ENCODE measurements around the gene NDUFAB1.
"Not testable (repeated sequence)": the region's sequence is repeated elsewhere in the genome, so short reads cannot be mapped to it uniquely, and the experiment has no call there.

Gene NDUFAB1

DNA sequence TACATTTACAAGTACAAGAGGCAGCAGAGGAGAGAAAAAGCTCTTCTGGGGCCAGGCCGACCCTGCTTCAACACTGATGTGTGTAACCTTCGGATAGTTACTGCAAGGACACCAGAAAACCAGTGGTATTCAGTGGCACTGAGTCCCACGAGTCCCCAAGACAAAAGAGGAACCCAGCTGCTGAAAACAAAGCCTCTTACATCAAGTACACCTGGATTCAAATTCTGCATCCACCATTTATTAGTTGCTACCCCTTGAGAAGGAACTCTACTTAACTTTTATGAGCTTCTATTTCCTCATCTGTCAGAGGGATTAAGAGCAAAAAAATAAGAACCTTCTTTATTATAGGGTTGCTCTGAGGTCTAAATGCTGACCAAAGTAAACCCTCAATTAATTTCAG lies 41.6 kb downstream of the NDUFAB1 start:
- no peak for ATAC-seq
- TF ChIP-seq ESRRG (CRISPR knock-in tag; IDR thresholded peaks at IDR 0.05) (no peak), CSDC2 (CRISPR knock-in tag; IDR thresholded peaks at IDR 0.05) (no peak), ZC3H10 (CRISPR knock-in tag; IDR thresholded peaks at IDR 0.05) (no peak), ZFP30 (CRISPR knock-in tag; IDR thresholded peaks at IDR 0.05) (no peak), TOX (CRISPR knock-in tag; IDR thresholded peaks at IDR 0.05; ENCODE audit: borderline replicate concordance) (no peak)
- TF ChIP-seq, protein P1, sequence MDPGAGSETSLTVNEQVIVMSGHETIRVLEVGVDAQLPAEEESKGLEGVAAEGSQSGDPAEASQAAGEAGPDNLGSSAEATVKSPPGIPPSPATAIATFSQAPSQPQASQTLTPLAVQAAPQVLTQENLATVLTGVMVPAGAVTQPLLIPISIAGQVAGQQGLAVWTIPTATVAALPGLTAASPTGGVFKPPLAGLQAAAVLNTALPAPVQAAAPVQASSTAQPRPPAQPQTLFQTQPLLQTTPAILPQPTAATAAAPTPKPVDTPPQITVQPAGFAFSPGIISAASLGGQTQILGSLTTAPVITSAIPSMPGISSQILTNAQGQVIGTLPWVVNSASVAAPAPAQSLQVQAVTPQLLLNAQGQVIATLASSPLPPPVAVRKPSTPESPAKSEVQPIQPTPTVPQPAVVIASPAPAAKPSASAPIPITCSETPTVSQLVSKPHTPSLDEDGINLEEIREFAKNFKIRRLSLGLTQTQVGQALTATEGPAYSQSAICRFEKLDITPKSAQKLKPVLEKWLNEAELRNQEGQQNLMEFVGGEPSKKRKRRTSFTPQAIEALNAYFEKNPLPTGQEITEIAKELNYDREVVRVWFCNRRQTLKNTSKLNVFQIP (CRISPR knock-in tag; IDR thresholded peaks at IDR 0.05; ENCODE audit: borderline replicate concordance, low read depth), result no peak
- TF ChIP-seq, protein P2, sequence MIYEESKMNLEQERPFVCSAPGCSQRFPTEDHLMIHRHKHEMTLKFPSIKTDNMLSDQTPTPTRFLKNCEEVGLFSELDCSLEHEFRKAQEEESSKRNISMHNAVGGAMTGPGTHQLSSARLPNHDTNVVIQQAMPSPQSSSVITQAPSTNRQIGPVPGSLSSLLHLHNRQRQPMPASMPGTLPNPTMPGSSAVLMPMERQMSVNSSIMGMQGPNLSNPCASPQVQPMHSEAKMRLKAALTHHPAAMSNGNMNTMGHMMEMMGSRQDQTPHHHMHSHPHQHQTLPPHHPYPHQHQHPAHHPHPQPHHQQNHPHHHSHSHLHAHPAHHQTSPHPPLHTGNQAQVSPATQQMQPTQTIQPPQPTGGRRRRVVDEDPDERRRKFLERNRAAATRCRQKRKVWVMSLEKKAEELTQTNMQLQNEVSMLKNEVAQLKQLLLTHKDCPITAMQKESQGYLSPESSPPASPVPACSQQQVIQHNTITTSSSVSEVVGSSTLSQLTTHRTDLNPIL (CRISPR knock-in tag; IDR thresholded peaks at IDR 0.05; ENCODE audit: low read depth), result no peak
- TF ChIP-seq, protein P3, sequence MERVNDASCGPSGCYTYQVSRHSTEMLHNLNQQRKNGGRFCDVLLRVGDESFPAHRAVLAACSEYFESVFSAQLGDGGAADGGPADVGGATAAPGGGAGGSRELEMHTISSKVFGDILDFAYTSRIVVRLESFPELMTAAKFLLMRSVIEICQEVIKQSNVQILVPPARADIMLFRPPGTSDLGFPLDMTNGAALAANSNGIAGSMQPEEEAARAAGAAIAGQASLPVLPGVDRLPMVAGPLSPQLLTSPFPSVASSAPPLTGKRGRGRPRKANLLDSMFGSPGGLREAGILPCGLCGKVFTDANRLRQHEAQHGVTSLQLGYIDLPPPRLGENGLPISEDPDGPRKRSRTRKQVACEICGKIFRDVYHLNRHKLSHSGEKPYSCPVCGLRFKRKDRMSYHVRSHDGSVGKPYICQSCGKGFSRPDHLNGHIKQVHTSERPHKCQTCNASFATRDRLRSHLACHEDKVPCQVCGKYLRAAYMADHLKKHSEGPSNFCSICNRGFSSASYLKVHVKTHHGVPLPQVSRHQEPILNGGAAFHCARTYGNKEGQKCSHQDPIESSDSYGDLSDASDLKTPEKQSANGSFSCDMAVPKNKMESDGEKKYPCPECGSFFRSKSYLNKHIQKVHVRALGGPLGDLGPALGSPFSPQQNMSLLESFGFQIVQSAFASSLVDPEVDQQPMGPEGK (CRISPR knock-in tag; IDR thresholded peaks at IDR 0.05; ENCODE audit: borderline replicate concordance), result no peak

DNA sequence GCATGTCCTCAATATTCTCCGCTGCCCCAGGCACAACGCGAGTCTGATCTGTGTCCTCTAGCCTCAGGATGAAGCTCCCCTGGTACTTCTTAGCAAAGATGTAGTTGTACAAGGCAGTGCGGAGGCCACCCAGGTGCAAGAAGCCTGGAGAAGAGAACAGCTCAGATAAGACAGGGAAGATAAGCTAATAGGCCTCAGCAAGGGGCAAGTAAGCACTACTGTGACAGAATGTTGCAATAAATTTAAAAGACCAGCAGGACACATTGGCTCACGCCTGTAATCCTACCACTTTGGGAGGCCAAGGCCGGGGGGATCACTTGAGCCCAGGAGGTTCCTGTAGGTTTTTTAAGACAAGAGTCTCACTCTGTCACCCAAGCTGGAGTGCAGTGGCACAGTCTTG lies 44.0 kb downstream of the NDUFAB1 start:
- no peak for ATAC-seq
- TF ChIP-seq ARNTL (CRISPR knock-in tag; IDR thresholded peaks at IDR 0.05; ENCODE audit: borderline replicate concordance, low read depth), result no peak
- no peak for TF ChIP-seq SNAI2 (CRISPR knock-in tag; IDR thresholded peaks at IDR 0.05)
- TF ChIP-seq TCF4 (CRISPR knock-in tag; IDR thresholded peaks at IDR 0.05; ENCODE audit: borderline replicate concordance), result no peak
- TF ChIP-seq ZFP3 (CRISPR knock-in tag; IDR thresholded peaks at IDR 0.05), result no peak
- no peak for TF ChIP-seq ZNF70 (CRISPR knock-in tag; IDR thresholded peaks at IDR 0.05)

DNA sequence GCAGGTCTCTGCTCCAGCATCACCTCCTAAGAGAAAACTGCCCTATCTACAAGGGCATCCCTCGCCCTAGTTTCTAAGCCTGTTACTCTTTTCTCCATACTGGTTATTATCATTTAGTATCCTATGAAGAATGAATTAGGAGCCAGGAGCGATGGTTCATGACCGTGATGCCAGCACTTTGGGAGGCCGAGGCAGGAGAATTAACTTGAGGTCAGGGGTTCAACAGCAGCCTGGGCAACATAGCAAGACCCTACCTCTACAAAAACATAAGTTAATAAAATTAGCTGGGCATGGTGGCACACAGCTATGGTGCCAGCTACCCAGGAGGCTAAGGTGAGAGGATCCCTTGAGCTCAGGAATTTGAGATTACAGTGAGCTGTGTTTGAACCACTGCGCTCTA lies 46.2 kb downstream of the NDUFAB1 start:
- no peak for ATAC-seq
- TF ChIP-seq GLIS3 (CRISPR knock-in tag; IDR thresholded peaks at IDR 0.05), result no peak
- no peak for TF ChIP-seq SNAI2 (CRISPR knock-in tag; IDR thresholded peaks at IDR 0.05)
- no peak for TF ChIP-seq OSR1 (CRISPR knock-in tag; IDR thresholded peaks at IDR 0.05)
- TF ChIP-seq TOX (CRISPR knock-in tag; IDR thresholded peaks at IDR 0.05; ENCODE audit: borderline replicate concordance), result no peak
- no peak for TF ChIP-seq ZC3H10 (CRISPR knock-in tag; IDR thresholded peaks at IDR 0.05)
- no peak for TF ChIP-seq ARNTL (CRISPR knock-in tag; IDR thresholded peaks at IDR 0.05; ENCODE audit: borderline replicate concordance, low read depth)
- TF ChIP-seq RARB (CRISPR knock-in tag; IDR thresholded peaks at IDR 0.05), result no peak
- no peak for TF ChIP-seq ESRRG (CRISPR knock-in tag; IDR thresholded peaks at IDR 0.05)

DNA sequence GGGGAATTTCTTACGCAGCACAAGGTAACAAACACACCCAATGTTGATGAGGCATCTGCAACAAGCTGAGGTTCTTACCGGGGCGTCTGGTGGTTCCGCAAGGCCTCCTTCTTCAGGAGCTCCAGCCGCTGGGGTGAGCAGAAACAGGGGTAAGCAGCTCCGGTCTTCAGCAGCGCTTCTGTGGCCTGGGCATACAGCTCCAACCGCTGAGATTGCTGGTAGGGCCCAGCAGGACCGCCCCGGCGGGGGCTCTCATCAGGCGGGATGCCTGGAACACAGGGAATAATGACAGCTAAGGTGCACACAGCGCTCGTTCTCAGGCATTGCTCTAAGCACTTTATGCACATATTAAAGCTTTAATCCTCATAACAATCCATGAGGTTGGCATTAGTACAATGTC lies 51.7 kb downstream of the NDUFAB1 start:
- ATAC-seq, result no peak
- TF ChIP-seq GLIS3 (CRISPR knock-in tag; IDR thresholded peaks at IDR 0.05) (no peak), ZNF565 (CRISPR knock-in tag; conservative IDR thresholded peaks at IDR 0.05; ENCODE audit: low read depth) (no peak), ZFP30 (CRISPR knock-in tag; IDR thresholded peaks at IDR 0.05) (no peak), CSDC2 (CRISPR knock-in tag; IDR thresholded peaks at IDR 0.05) (no peak), TCF4 (CRISPR knock-in tag; IDR thresholded peaks at IDR 0.05; ENCODE audit: borderline replicate concordance) (no peak), OSR1 (CRISPR knock-in tag; IDR thresholded peaks at IDR 0.05) (no peak), TOX (CRISPR knock-in tag; IDR thresholded peaks at IDR 0.05; ENCODE audit: borderline replicate concordance) (no peak), ZFP3 (CRISPR knock-in tag; IDR thresholded peaks at IDR 0.05) (no peak)
- TF ChIP-seq, protein P4, sequence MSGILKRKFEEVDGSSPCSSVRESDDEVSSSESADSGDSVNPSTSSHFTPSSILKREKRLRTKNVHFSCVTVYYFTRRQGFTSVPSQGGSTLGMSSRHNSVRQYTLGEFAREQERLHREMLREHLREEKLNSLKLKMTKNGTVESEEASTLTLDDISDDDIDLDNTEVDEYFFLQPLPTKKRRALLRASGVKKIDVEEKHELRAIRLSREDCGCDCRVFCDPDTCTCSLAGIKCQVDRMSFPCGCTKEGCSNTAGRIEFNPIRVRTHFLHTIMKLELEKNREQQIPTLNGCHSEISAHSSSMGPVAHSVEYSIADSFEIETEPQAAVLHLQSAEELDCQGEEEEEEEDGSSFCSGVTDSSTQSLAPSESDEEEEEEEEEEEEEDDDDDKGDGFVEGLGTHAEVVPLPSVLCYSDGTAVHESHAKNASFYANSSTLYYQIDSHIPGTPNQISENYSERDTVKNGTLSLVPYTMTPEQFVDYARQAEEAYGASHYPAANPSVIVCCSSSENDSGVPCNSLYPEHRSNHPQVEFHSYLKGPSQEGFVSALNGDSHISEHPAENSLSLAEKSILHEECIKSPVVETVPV (CRISPR knock-in tag; IDR thresholded peaks at IDR 0.05), result no peak
- TF ChIP-seq, protein P3 (CRISPR knock-in tag; IDR thresholded peaks at IDR 0.05; ENCODE audit: borderline replicate concordance), result no peak
- TF ChIP-seq, protein P1 (CRISPR knock-in tag; IDR thresholded peaks at IDR 0.05; ENCODE audit: borderline replicate concordance, low read depth), result no peak
- TF ChIP-seq, protein P2 (CRISPR knock-in tag; IDR thresholded peaks at IDR 0.05; ENCODE audit: low read depth), result no peak

DNA sequence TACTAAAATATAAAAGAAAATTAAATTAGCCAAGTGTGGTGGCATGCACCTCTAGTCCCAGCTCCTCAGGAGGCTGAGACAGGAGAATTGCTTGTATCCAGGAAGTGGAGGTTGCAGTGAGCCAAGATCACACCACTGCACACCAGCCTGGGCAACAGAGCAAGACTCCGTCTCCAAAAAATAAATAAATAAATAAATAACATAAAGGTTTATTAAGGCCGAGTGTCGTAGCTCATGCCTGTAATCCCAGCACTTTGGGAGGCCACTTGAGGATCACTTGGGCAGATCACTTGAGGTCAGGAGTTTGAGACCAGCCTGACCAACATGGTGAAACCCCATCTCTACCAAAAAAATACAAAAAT lies 55.3 kb downstream of the NDUFAB1 start:
- not testable (repeated sequence) for ATAC-seq
